ENCODE data around the gene SNRPB.

GRCh38 chr20:2431185-2431584 is 39.4 kb downstream of the SNRPB start:
- no peak for TF ChIP-seq POLR2A (IDR thresholded peaks at IDR 0.05)
- TF ChIP-seq, protein P1, sequence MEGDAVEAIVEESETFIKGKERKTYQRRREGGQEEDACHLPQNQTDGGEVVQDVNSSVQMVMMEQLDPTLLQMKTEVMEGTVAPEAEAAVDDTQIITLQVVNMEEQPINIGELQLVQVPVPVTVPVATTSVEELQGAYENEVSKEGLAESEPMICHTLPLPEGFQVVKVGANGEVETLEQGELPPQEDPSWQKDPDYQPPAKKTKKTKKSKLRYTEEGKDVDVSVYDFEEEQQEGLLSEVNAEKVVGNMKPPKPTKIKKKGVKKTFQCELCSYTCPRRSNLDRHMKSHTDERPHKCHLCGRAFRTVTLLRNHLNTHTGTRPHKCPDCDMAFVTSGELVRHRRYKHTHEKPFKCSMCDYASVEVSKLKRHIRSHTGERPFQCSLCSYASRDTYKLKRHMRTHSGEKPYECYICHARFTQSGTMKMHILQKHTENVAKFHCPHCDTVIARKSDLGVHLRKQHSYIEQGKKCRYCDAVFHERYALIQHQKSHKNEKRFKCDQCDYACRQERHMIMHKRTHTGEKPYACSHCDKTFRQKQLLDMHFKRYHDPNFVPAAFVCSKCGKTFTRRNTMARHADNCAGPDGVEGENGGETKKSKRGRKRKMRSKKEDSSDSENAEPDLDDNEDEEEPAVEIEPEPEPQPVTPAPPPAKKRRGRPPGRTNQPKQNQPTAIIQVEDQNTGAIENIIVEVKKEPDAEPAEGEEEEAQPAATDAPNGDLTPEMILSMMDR (IDR thresholded peaks at IDR 0.05 in 8 of 11, conservative IDR thresholded peaks at IDR 0.05 in 3 of 11): no peak
- no peak for TF ChIP-seq POLR2AphosphoS5 (IDR thresholded peaks at IDR 0.05)

All from spleen (tissue), 7 donors.